ENCODE data around the gene XKR7. TPM values are rescaled to one million over a fixed set of nuclear protein-coding genes. Genes with fewer than 3 reads are reported as not detected.

The XKR7 gene
- total RNA-seq, 4 donors from 2014 or later = not detected

DNA sequence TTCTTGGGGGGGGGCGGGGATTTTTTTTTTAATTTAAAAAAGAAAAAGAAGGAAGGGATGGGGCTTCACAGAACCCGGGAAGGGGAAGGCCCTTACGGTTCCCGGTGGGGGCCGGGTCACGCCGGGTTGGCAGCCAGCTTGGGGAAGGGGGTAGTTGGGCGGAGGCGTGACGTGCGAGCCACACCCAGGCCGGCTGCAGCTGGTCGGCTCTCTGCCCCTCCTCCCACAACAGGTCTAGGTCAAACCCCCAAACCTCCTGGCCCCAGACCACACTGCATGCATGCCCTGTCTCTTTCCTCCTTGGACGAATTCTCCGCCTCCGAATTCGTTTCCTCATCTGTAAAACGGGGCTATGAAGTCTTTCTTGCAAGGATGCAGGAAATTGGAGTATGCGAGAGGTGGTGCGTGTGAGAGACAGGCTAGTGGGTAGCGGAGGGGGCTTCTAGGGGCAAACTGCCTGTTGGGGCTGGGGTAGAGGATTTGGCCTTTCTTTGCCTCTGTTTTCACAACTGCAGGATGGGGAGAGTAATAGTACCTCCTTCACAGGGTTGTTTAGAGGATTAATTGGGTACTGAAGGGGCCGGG is 84.9 kb downstream of the XKR7 start:
- H3K27ac ChIP-seq = peak overlapping the region; percentile 16 to 71 (median 26)
- 9 to 20% methylated on average over 17 to 19 of the region's 22 CpGs for WGBS, 2 donors
- intact Hi-C loops (cut with DNase I) = no loop called here
- peaks cover 0 to 86% (median 8%) of the 10 kb centered on the region in 4 donors for H3K27me3 ChIP-seq
- H3K4me1 ChIP-seq = peaks cover 7 to 17% (median 11%) of the 10 kb centered on the region in 3 donors
- no peaks in the 10 kb centered on the region for H3K36me3 ChIP-seq
- TF ChIP-seq, protein P1, sequence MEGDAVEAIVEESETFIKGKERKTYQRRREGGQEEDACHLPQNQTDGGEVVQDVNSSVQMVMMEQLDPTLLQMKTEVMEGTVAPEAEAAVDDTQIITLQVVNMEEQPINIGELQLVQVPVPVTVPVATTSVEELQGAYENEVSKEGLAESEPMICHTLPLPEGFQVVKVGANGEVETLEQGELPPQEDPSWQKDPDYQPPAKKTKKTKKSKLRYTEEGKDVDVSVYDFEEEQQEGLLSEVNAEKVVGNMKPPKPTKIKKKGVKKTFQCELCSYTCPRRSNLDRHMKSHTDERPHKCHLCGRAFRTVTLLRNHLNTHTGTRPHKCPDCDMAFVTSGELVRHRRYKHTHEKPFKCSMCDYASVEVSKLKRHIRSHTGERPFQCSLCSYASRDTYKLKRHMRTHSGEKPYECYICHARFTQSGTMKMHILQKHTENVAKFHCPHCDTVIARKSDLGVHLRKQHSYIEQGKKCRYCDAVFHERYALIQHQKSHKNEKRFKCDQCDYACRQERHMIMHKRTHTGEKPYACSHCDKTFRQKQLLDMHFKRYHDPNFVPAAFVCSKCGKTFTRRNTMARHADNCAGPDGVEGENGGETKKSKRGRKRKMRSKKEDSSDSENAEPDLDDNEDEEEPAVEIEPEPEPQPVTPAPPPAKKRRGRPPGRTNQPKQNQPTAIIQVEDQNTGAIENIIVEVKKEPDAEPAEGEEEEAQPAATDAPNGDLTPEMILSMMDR (IDR thresholded peaks at IDR 0.05) = no peak
- no peak for TF ChIP-seq POLR2A (IDR thresholded peaks at IDR 0.05)
- H3K9me3 ChIP-seq = no peaks in the 10 kb centered on the region
- peak overlapping the region; percentile 21 to 63 (median 41) for H3K4me3 ChIP-seq
- no peak for DNase-seq

Small RNA genes within 50 kb of the gene (small RNA-seq; reads per million reads assigned to genes)
- 0.14 to 1.8 (median 1.0) reads per million in 4 donors for gene RNA5SP481
- gene RNA5SP482 = 0.21 to 1.2 (median 1.1) reads per million in 4 donors

Other genes starting within 250 kb of the XKR7 start
- gene BCL2L1, start 245.3 kb upstream of the XKR7 start, total RNA-seq = 100 to 1,000 TPM in 1 of 4 donors, 10 to 100 TPM in 3; 65.4 to 105 (median 90.1) TPM
- gene TPX2, start 228.9 kb upstream of the XKR7 start, total RNA-seq = 10 to 100 TPM; 11.4 to 47.1 (median 18.2) TPM
- under 1 TPM in 1 of 4 donors, not detected in 3; 0.38 TPM for gene MYLK2, start 148.8 kb upstream of the XKR7 start, total RNA-seq
- gene FOXS1, start 122.5 kb upstream of the XKR7 start, total RNA-seq = under 1 TPM in 2 of 4 donors, not detected in 2; 0.32 to 0.38 TPM
- gene DUSP15, start 97.6 kb upstream of the XKR7 start, total RNA-seq = under 1 TPM; 0.32 to 0.44 (median 0.38) TPM
- gene TTLL9, start 97.5 kb upstream of the XKR7 start, total RNA-seq = under 1 TPM in 2 of 4 donors, not detected in 2; 0.09 to 0.38 TPM
- gene PDRG1, start 16.1 kb upstream of the XKR7 start, total RNA-seq = 10 to 100 TPM in 3 of 4 donors, 1 to 10 TPM in 1; 6.6 to 14.8 (median 11.1) TPM
- gene CCM2L, start 42.3 kb downstream of the XKR7 start, total RNA-seq = 1 to 10 TPM in 3 of 4 donors, under 1 TPM in 1; 0.80 to 4.8 (median 3.1) TPM
- 10 to 100 TPM in 2 of 4 donors, 1 to 10 TPM in 2; 3.0 to 16.9 (median 6.7) TPM for gene HCK, start 84.1 kb downstream of the XKR7 start, total RNA-seq
- 10 to 100 TPM; 28.5 to 36.3 (median 32.1) TPM for gene TM9SF4, start 141.6 kb downstream of the XKR7 start, total RNA-seq
- gene PLAGL2, start 239.6 kb downstream of the XKR7 start, total RNA-seq = 10 to 100 TPM in 2 of 4 donors, 1 to 10 TPM in 2; 6.2 to 14.0 (median 11.2) TPM
- 10 to 100 TPM; 15.7 to 29.6 (median 18.1) TPM for gene POFUT1, start 239.7 kb downstream of the XKR7 start, total RNA-seq

Data from esophagus squamous epithelium (tissue), 5 donors.